Ovary (tissue), 9 donors: ENCODE measurements around the gene PTPRN2. TPM values are rescaled to one million over a fixed set of nuclear protein-coding genes. Genes with fewer than 3 reads are reported as not detected.

Experiments
- DNase-seq, 5 donors: peaks; one replicate each; pipeline ENCODE4 v3.0.0-alpha.2; 2019 to 2020
- H3K27ac ChIP-seq, 2 donors: fragments of 200-600 bp; one replicate each; pipeline versions ENCODE4 v1.5.1 to v1.8.0; 2019 to 2022
- H3K27me3 ChIP-seq: fragments of 200-600 bp; one replicate; pipeline ENCODE4 v1.8.0; 2022
- H3K36me3 ChIP-seq: fragments of 200-600 bp; sonication (generic); one replicate; pipeline ENCODE4 v1.5.1; 2019
- H3K4me1 ChIP-seq: one replicate; pipeline ENCODE4 v1.8.1; 2013; ENCODE audit warnings: mild to moderate bottlenecking, moderate library complexity; ENCODE audit not compliant: insufficient read depth
- H3K4me3 ChIP-seq: fragments of 200-600 bp; sonication (generic); one replicate; pipeline ENCODE4 v1.5.1; 2017
- H3K9me3 ChIP-seq, 2 donors: fragments of 200-600 bp in 1 of 2; sonication (generic) in 1 of 2; one replicate each; pipeline versions ENCODE4 v1.5.1 to v1.8.1; 2013 to 2019; ENCODE audit warnings: mild to moderate bottlenecking in 1 of 2, moderate library complexity in 1 of 2
- CTCF ChIP-seq, 3 donors: fragments of 450-650 bp in 2 of 3; fragments of 200-600 bp in 1 of 3; IDR thresholded peaks; one replicate each; pipeline versions ENCODE4 v1.5.1 to v1.8.0; 2016 to 2022; ENCODE audit warnings: antibody characterized with exemption in 3 of 3, mild to moderate bottlenecking in 1 of 3
- EP300 ChIP-seq: sonication (generic); formaldehyde crosslinking; IDR thresholded peaks from one replicate; pipeline ENCODE4 v1.6.1; 2017; ENCODE audit warnings: antibody characterized with exemption
- POLR2A ChIP-seq: fragments of 450-650 bp; IDR thresholded peaks from one replicate; pipeline ENCODE4 v1.6.1; 2017; ENCODE audit warnings: antibody characterized with exemption, mild to moderate bottlenecking, moderate library complexity
- WGBS, 3 donors: extraction: QIAGEN DNeasy Blood & Tissue Kit in 1 of 3; methylation state at CpG; one replicate each; pipeline versions ENCODE4 v1.1.5 to v1.1.7; 2013 to 2017; 5-methylcytosine and 5-hydroxymethylcytosine counted together
- intact Hi-C, 4 donors: fragments of 100-400 bp; cut with DNase I; formaldehyde crosslinking; loops; one replicate each; pipeline versions ENCODE4 v1.11.0 to v1.15.1; 2022 to 2023
- polyA plus RNA-seq, 2 donors: library from polyadenylated mRNA; stranded (reverse); fragments of 200-250 nt in 1 of 2; fragments of 350-450 nt in 1 of 2; fragmentation: Illumina TruSeq in 1 of 2; extraction: RNeasy Lipid Tissue Mini Kit (QIAGEN cat#74804) in 1 of 2; gene quantifications; one replicate each; pipeline ENCODE4 v1.2.3, GENCODE V29; 2013 to 2014
- total RNA-seq, 7 donors: library from RNA; depleted of rRNA in 2 of 7; stranded (reverse); fragments of >200 nt in 2 of 7; fragmentation: NEBNext Ultra II Directional in 3 of 7; extraction: Animal tissue kit (Norgen Biotek cat#: 25700) in 3 of 7; gene quantifications; one replicate each; pipeline versions ENCODE4 v1.1.0 to v1.2.4, GENCODE V29; 2016 to 2023
- donor health status: DM: no; HTN: no; CAD: no; lungs with moderate emphysema.
- donor health status: DM: no; HTN: no; CAD: no.
- donor health status: Bipolar disorder and iron deficiency.
- donor health status: DM: yes; HTN: yes; CAD: no.
- donor health status: DM: no; HTN: no; CAD: no.
- donor health status: DM: yes; HTN: yes; CAD: no.

The PTPRN2 gene
- total and polyA plus RNA-seq, 9 donors: 3.5 to 11.1 (median 5.9) TPM

DNA sequence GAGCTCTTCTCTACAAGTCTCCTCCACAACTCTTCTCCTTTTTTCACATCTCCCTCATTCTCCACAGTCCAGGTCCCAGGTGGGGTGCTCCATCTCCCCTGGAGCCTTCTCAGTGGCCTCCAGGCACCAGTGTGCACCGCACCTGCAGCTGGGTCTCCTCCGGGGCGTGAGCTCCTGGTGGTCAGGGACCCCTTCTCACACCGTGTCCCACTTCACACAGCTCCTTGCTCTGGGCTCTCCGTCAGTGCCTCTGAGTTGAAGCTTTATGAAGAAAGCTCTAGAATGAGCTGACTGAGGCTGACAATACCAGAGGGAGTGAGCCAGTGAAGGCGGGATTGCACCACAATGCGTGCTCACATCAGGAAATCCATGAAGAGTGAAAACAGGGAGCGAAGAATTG is 960.6 kb downstream of the PTPRN2 start:
- Histone ChIP-seq H3K27me3 (no peaks in the 10 kb centered on the region), H3K9me3 (no peaks in the 10 kb centered on the region), H3K4me1 (no peaks in the 10 kb centered on the region), H3K27ac (no peak overlapping the region), H3K36me3 (no peaks in the 10 kb centered on the region), H3K4me3 (no peak overlapping the region)
- DNase-seq: no peak
- TF ChIP-seq POLR2A (no peak), CTCF (IDR thresholded peaks at IDR 0.05) (no peak), EP300 (no peak)
- 87 to 93% (median 92%) methylated on average over 8 of the region's 8 CpGs for WGBS, 3 donors
- intact Hi-C loops: no loop called here

- intact Hi-C loops: no loop called here
- DNase-seq: no peak
- WGBS, 3 donors: 83 to 85% (median 84%) methylated on average over 11 of the region's 11 CpGs
- H3K4me1 ChIP-seq: no peaks in the 10 kb centered on the region
- no peaks in the 10 kb centered on the region for H3K27me3 ChIP-seq
- TF ChIP-seq EP300: no peak
- TF ChIP-seq CTCF (IDR thresholded peaks at IDR 0.05): no peak
- TF ChIP-seq POLR2A: no peak
- H3K36me3 ChIP-seq: no peaks in the 10 kb centered on the region
- H3K4me3 ChIP-seq: no peak overlapping the region
- no peaks in the 10 kb centered on the region for H3K9me3 ChIP-seq
- H3K27ac ChIP-seq: no peak overlapping the region
These were observed 961.5 kb downstream of the PTPRN2 start for GRCh38 chr7:157625973-157626742.

GRCh38 chr7:157623556-157623955 is 964.1 kb downstream of the PTPRN2 start:
- H3K36me3 ChIP-seq: no peaks in the 10 kb centered on the region
- no peaks in the 10 kb centered on the region for H3K4me1 ChIP-seq
- H3K4me3 ChIP-seq: no peak overlapping the region
- WGBS, 3 donors: 78 to 89% (median 88%) methylated on average over 7 of the region's 7 CpGs
- TF ChIP-seq EP300 (no peak), CTCF (IDR thresholded peaks at IDR 0.05) (no peak), POLR2A (no peak)
- intact Hi-C loops: no loop called here
- H3K9me3 ChIP-seq: no peaks in the 10 kb centered on the region
- no peak overlapping the region for H3K27ac ChIP-seq
- DNase-seq: no peak
- no peaks in the 10 kb centered on the region for H3K27me3 ChIP-seq

- H3K27me3 ChIP-seq: no peaks in the 10 kb centered on the region
- 91 to 92% (median 91%) methylated on average over 28 of the region's 28 CpGs for WGBS, 3 donors
- DNase-seq: no peak
These were observed 965.0 kb downstream of the PTPRN2 start for GRCh38 chr7:157622408-157623205.

More at GRCh38 chr7:157622408-157623205, 965.0 kb downstream of the PTPRN2 start:
- Histone ChIP-seq H3K27ac (no peak overlapping the region), H3K9me3 (no peaks in the 10 kb centered on the region), H3K4me3 (no peak overlapping the region), H3K4me1 (no peaks in the 10 kb centered on the region), H3K36me3 (no peaks in the 10 kb centered on the region)
- intact Hi-C loops: no loop called here
- TF ChIP-seq EP300: no peak
- TF ChIP-seq CTCF (IDR thresholded peaks at IDR 0.05): no peak
- no peak for TF ChIP-seq POLR2A
